AG09319 (cell line): ENCODE results near the gene CA7.

Source experiments
- DNase-seq: peaks from one replicate; pipeline ENCODE4 v3.0.0-alpha.2; 2010; ENCODE audit warnings: low read depth; ENCODE audit errors: extremely low read depth
- CTCF ChIP-seq: IDR thresholded peaks from 2 replicates; pipeline ENCODE4 v1.5.1; 2011; ENCODE audit warnings: low read depth, mild to moderate bottlenecking, inconsistent platforms, low read length, moderate library complexity

Gene CA7

DNA sequence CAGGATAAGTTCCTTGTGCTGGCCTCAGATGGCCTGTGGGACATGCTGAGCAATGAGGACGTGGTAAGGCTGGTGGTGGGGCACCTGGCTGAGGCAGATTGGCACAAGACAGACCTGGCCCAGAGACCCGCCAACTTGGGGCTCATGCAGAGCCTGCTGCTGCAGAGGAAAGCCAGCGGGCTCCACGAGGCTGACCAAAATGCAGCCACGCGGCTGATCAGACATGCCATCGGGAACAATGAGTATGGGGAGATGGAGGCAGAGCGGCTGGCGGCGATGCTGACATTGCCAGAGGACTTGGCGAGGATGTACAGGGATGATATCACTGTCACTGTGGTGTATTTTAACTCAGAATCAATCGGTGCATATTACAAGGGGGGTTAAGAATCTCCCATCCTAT is 41.3 kb downstream of the CA7 start:
- no peak for TF ChIP-seq CTCF
- no peak for DNase-seq

DNA sequence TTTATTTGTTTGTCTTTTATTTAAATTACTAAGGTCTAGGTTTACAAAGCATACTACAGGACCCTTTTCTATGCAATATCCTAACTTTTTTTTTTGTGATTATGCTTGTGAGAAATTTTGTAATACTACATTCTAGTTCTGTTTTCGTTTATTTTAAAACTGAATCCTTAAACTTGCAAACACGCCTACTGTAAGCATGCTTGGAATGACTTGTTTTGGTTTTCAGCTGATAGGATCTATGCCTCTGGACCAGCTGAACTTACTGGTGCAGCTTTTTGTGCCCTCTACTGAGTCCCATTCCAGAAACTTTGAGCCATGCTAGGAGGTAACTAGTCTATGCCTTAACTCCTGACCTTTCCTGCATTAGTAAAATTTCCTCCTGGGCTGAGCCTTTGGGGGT is 42.1 kb downstream of the CA7 start:
- TF ChIP-seq CTCF: no peak
- DNase-seq: peak; percentile 24

DNA sequence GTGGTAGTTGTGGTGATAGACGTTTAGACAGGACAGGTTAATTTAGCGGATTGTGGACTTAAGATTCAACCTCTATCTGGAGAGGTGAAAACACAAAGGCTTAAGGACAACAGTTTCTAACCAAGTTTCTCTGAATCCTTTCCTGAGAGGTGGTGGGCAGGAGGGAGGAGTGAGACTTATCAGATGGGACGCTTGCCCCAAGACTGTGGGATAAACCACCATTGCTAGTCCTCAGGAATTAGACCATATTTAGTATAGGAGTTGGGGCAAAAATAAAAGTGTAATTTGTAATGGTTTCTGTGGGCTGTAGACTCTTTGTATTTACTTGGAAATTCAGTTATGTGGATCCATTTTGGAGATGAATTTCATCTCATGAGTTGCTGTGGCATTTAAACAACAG is 42.7 kb downstream of the CA7 start:
- no peak for DNase-seq

DNA sequence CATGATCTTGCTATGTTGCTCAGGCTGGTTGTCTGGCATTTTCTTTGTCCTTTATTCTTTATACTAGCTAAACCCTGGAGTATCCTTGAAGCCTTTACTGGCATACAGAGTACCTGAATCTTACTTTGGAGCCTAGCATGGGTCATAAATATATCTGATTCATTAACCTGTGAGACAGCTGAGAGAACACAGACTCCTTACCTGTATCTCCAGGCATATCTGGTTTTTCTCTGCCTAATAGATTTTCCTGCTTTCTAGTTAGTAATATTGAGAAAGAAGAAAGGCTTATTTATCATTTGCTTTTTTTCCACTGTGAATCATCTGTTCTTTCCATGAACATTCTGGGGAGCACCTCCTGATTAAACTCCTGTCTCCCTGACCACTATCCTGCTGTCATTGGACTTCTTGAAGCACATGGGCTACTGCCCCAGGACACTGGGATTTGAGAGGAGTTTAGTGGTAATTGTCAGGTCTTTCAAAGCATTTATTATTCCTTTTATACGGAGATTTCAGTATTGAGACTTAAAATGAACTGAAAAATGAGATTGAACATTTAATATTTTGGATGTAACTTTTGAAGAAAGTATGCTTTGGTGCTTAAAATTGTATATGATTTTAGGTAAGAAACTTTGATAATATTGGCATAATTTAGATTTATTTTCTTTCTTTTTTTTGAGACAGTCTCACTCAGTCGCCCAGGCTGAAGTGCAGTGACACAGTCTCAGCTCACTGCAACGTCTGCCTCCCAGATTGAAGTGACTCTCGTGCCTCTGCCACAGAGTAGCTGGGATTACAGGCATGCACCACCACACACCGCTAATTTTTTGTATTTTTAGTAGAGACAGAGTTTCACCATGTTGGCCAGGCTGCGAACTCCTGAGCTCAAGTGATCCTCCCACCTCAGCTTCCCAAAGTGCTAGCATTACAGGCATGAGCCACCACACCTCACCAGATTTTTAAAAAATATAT is 44.7 kb downstream of the CA7 start:
- no peak for DNase-seq
- TF ChIP-seq CTCF: no peak

More for the DNA sequence above, 42.7 kb downstream of the CA7 start:
- no peak for TF ChIP-seq CTCF

DNA sequence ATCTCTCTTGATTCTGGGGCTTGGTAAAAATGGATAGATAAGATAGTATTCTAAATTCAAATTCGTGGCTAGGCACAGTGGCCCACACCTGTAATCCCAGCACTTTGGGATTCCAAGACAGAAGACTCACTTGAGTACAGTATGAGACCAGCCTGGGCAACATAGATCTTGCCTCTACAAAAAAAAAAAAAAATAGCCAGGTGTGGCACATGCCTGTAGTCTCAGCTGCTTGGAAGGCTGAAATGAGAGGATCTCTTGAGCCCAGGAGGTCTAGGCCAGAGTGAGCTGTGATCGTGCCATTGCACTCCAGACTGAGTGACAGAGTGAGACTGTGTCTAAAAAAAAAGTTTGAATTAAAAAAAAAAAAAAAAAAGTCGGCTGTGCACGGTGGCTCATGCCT is 45.4 kb downstream of the CA7 start:
- TF ChIP-seq CTCF: no peak
- no peak for DNase-seq

- DNase-seq: no peak
- no peak for TF ChIP-seq CTCF
Observed at GRCh38 chr16:66890799-66891198, 46.6 kb downstream of the CA7 start.

DNA sequence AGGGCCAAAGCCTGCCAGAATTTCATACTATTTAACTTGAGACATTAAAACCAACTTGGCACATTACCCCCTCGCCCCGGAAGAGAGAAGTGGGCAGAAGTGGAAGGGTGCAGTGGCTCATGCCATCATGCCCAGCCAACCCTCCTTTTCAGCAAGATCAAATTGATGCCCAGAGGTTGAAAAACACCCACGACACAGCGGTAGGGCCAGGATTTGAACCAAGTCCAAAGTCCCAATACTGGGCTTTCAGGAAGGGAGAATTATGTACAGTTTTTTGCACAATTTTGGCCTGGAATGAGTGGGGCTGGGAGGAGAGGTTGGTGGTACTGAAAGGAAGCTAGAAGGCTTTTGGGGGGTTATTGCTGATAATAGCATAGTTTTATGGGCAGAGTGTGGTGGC is 47.1 kb downstream of the CA7 start:
- no peak for DNase-seq
- no peak for TF ChIP-seq CTCF
